Endothelial cell of umbilical vein (primary cell): ENCODE results near the gene LYRM9. TPM values are rescaled to one million over a fixed set of nuclear protein-coding genes. Genes with fewer than 3 reads are reported as not detected.

Experiments used
- BruUV-seq: library from RNA; stranded (reverse); fragments of 400-500 nt; replicated peaks from 2 replicates; lab custom pipeline; 2021; lab: Mats Ljungman, UMichigan
- CTCF ChIA-PET: fragments of 300-600, 350-600 bp; sonication (Branson Sonifier 250); formaldehyde crosslinking; loops from one replicate; lab custom pipeline; 2021; ENCODE audit warnings: antibody characterized with exemption, inconsistent platforms; lab: Charles Lee
- POLR2A ChIA-PET: fragments of 300-600, 350-600 bp; sonication (Branson Sonifier 250); formaldehyde crosslinking; loops from one replicate; lab custom pipeline; 2021; ENCODE audit warnings: antibody characterized with exemption, inconsistent platforms; lab: Charles Lee
- DNase-seq: peaks from one replicate; pipeline ENCODE4 v3.0.0-alpha.2; 2011; ENCODE audit warnings: low read depth, low spot score
- FAIRE-seq: peaks from 2 replicates; lab custom pipeline; 2011; peaks lifted over from hg19 to GRCh38; lab: Jason Lieb, UNC
- H2AFZ ChIP-seq: 2 replicates; pipeline ENCODE4 v1.6.0; 2012; ENCODE audit warnings: low read depth, low read length, control low read depth, inconsistent platforms
- H3K27ac ChIP-seq: 2 replicates; pipeline ENCODE4 v1.5.1; 2011; ENCODE audit warnings: low read depth, mild to moderate bottlenecking, control low read depth, low read length, moderate library complexity; ENCODE audit not compliant: insufficient read depth
- H3K27me3 ChIP-seq, 2 experiments: 2 replicates each; pipeline versions ENCODE4 v1.6.0 to v1.6.1; 2011; ENCODE audit warnings: low read length in 2 of 2, mixed read lengths in 1 of 2; ENCODE audit not compliant: control insufficient read depth in 2 of 2, insufficient read depth in 2 of 2
- H3K36me3 ChIP-seq, 2 experiments: 2 replicates in 1 of 2; 3 replicates in 1 of 2; pipeline ENCODE4 v1.5.1; 2011; ENCODE audit warnings: low read length in 2 of 2, mild to moderate bottlenecking in 1 of 2, moderate library complexity in 1 of 2; ENCODE audit not compliant: control insufficient read depth in 2 of 2, insufficient read depth in 2 of 2; ENCODE audit errors: extremely low read depth in 1 of 2
- H3K4me1 ChIP-seq: 3 replicates; pipeline ENCODE4 v1.5.1; 2011; ENCODE audit warnings: mild to moderate bottlenecking, low read length; ENCODE audit not compliant: control insufficient read depth, insufficient read depth; ENCODE audit errors: extremely low read depth
- H3K4me2 ChIP-seq: 2 replicates; pipeline ENCODE4 v1.6.1; 2011; ENCODE audit warnings: low read length, control low read depth, mixed read lengths; ENCODE audit not compliant: insufficient read depth
- H3K4me3 ChIP-seq, 3 experiments: fragments of 200-600 bp in 1 of 3; sonication (generic), shearing (Covaris generic) in 1 of 3; replicated peaks in 1 of 3; 2 replicates each; pipeline ENCODE4 v1.5.1; 2011 to 2016; ENCODE audit warnings: control low read depth in 3 of 3, low read length in 3 of 3, mild to moderate bottlenecking in 2 of 3, inconsistent platforms in 1 of 3, low read depth in 1 of 3, moderate library complexity in 1 of 3; ENCODE audit not compliant: insufficient read depth in 1 of 3
- H3K79me2 ChIP-seq: 2 replicates; pipeline ENCODE4 v1.6.0; 2012; ENCODE audit warnings: low read length, inconsistent platforms; ENCODE audit not compliant: control insufficient read depth, insufficient read depth
- H3K9ac ChIP-seq: replicated peaks from 2 replicates; pipeline ENCODE3; 2011; ENCODE audit warnings: low read length, control low read depth; ENCODE audit not compliant: insufficient read depth; ENCODE audit errors: extremely low read depth
- H3K9me1 ChIP-seq: replicated peaks from 3 replicates; pipeline ENCODE4 v1.6.0; 2011; ENCODE audit warnings: mild to moderate bottlenecking, low read length; ENCODE audit not compliant: control insufficient read depth, insufficient read depth; ENCODE audit errors: extremely low read depth
- H3K9me3 ChIP-seq: replicated peaks from 2 replicates; pipeline ENCODE4 v1.5.1; 2012; ENCODE audit warnings: low read length, inconsistent platforms; ENCODE audit not compliant: control insufficient read depth, insufficient read depth
- H4K20me1 ChIP-seq: replicated peaks from 2 replicates; pipeline ENCODE3; 2011; ENCODE audit warnings: mild to moderate bottlenecking, low read length; ENCODE audit not compliant: control insufficient read depth, insufficient read depth; ENCODE audit errors: extremely low read depth
- CTCF ChIP-seq, 2 donors: IDR thresholded peaks; 1 replicate in 1 of 2; 2 replicates in 1 of 2; pipeline ENCODE4 v1.5.1; 2011; ENCODE audit warnings: low read length in 2 of 2, mild to moderate bottlenecking in 2 of 2, moderate library complexity in 2 of 2, control low read depth in 1 of 2, inconsistent platforms in 1 of 2, low read depth in 1 of 2; ENCODE audit not compliant: insufficient read depth in 1 of 2; ENCODE audit errors: extremely low read depth in 1 of 2
- EZH2 ChIP-seq: IDR thresholded peaks from 2 replicates; pipeline ENCODE4 v1.6.1; 2012; ENCODE audit warnings: borderline replicate concordance, low read depth, mild to moderate bottlenecking, moderate library complexity, low read length, inconsistent platforms; ENCODE audit not compliant: severe bottlenecking
- FOS ChIP-seq: IDR thresholded peaks from 2 replicates; pipeline ENCODE4 v1.6.1; 2011; ENCODE audit warnings: mild to moderate bottlenecking, low read length, moderate library complexity, borderline replicate concordance; ENCODE audit not compliant: insufficient read depth
- GATA2 ChIP-seq: IDR thresholded peaks from 2 replicates; pipeline ENCODE4 v1.7.0; 2011; ENCODE audit warnings: low read depth, mild to moderate bottlenecking, moderate library complexity, mixed read lengths, low read length; ENCODE audit not compliant: insufficient read length, insufficient read depth
- JUN ChIP-seq: IDR thresholded peaks from 2 replicates; pipeline ENCODE4 v1.6.1; 2011; ENCODE audit warnings: borderline replicate concordance, low read depth; ENCODE audit not compliant: insufficient read length, insufficient read depth
- MAX ChIP-seq: IDR thresholded peaks from 2 replicates; pipeline ENCODE4 v1.6.1; 2011; ENCODE audit not compliant: insufficient read depth, insufficient read length
- MYC ChIP-seq: IDR thresholded peaks from one replicate; pipeline ENCODE4 v1.6.1; 2011; ENCODE audit warnings: mild to moderate bottlenecking, low read depth, low read length
- POLR2A ChIP-seq: IDR thresholded peaks from 2 replicates; pipeline ENCODE4 v1.6.1; 2012; ENCODE audit warnings: low read depth, mild to moderate bottlenecking, control low read depth, low read length
- POLR2AphosphoS5 ChIP-seq: IDR thresholded peaks from 2 replicates; pipeline ENCODE4 v1.6.1; 2012; ENCODE audit warnings: low read depth, mild to moderate bottlenecking, control low read depth, low read length, moderate library complexity; ENCODE audit not compliant: insufficient read depth
- dilution Hi-C: fragments of 300-500 bp; cut with MboI; formaldehyde crosslinking; loops from one replicate; pipeline ENCODE4 v1.15.0; 2019; ENCODE audit warnings: low sequenced_read_pairs; ENCODE audit not compliant: extremely low pct_ligation_motif_present
- intact Hi-C: fragments of 100-400 bp; cut with micrococcal nuclease; formaldehyde crosslinking; loops from one replicate; pipeline ENCODE4 v1.10.0; 2022
- polyA plus RNA-seq, 4 experiments: library from polyadenylated mRNA; depleted of rRNA in 3 of 4; stranded (reverse) in 3 of 4; unstranded in 1 of 4; fragments of >200 nt; gene quantifications; 2 replicates each; pipeline versions ENCODE4 v1.2.1 to v1.2.3, GENCODE V29; 2011 to 2012; ENCODE audit warnings: missing spikeins in 1 of 4
- total RNA-seq: library from RNA; stranded (reverse); gene quantifications from 2 replicates; pipeline ENCODE4 v1.2.3, GENCODE V29; 2021

LYRM9 gene
- total and polyA plus RNA-seq, 2 donors (not counting 3 experiments of a cell fraction or from before 2014, with no cell fraction given), result 3.0 to 4.0 TPM

GRCh38 chr17:27872776-27873175 lies 20.4 kb downstream of the LYRM9 start:
- FAIRE-seq (no peak), DNase-seq (no peak)
- H4K20me1 ChIP-seq, result no peaks in the 10 kb centered on the region
- H3K4me1 ChIP-seq, result no peaks in the 10 kb centered on the region
- no peaks in the 10 kb centered on the region for H3K9me3 ChIP-seq
- H3K9me1 ChIP-seq, result no peaks in the 10 kb centered on the region
- no peaks in the 10 kb centered on the region for H3K36me3 ChIP-seq
- no peaks in the 10 kb centered on the region for H3K79me2 ChIP-seq
- CTCF ChIA-PET, result no interaction called here
- no peak overlapping the region for H2AFZ ChIP-seq
- POLR2A ChIA-PET, result no interaction called here
- no peak for TF ChIP-seq GATA2
- no peak for TF ChIP-seq FOS
- no peak for TF ChIP-seq CTCF (IDR thresholded peaks at IDR 0.05; ENCODE audit: extremely low read depth in 1 of 2, insufficient read depth in 1 of 2, low read depth in 1 of 2, low read length in 2 of 2)
- TF ChIP-seq JUN, result no peak
- no peak for TF ChIP-seq MAX
- TF ChIP-seq POLR2AphosphoS5, result no peak
- no peak for TF ChIP-seq MYC
- no peak for TF ChIP-seq POLR2A
- no peak for TF ChIP-seq EZH2
- H3K27me3 ChIP-seq, result peaks cover 2 to 5% of the 10 kb centered on the region in 2 experiments
- H3K27ac ChIP-seq, result no peak overlapping the region
- H3K4me2 ChIP-seq, result no peak overlapping the region
- no TSS peak for BruUV-seq
- intact Hi-C loops, result no loop called here
- H3K9ac ChIP-seq, result no peak overlapping the region
- no peak overlapping the region for H3K4me3 ChIP-seq
- dilution Hi-C loops, result no loop called here
